Measurements from ENCODE around the gene TPSB2.

Gene TPSB2

DNA sequence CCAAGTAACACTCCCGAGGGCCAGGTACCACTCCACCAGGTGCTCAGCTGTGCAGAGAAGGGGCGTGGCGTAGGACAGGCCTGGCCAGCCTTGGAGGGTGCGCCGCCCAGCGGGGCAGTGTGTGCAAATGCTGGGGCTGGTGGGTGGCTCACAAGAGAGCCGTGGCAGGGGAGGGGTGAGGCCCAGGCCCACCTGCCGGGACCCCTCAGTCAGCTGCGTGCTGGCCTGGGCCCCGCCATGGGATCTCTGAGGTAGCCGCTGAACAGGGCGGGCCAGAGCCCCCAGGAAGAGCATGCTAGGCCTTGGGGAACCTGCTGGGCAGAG lies 13.7 kb downstream of the TPSB2 start:
- TF ChIP-seq, protein P1, sequence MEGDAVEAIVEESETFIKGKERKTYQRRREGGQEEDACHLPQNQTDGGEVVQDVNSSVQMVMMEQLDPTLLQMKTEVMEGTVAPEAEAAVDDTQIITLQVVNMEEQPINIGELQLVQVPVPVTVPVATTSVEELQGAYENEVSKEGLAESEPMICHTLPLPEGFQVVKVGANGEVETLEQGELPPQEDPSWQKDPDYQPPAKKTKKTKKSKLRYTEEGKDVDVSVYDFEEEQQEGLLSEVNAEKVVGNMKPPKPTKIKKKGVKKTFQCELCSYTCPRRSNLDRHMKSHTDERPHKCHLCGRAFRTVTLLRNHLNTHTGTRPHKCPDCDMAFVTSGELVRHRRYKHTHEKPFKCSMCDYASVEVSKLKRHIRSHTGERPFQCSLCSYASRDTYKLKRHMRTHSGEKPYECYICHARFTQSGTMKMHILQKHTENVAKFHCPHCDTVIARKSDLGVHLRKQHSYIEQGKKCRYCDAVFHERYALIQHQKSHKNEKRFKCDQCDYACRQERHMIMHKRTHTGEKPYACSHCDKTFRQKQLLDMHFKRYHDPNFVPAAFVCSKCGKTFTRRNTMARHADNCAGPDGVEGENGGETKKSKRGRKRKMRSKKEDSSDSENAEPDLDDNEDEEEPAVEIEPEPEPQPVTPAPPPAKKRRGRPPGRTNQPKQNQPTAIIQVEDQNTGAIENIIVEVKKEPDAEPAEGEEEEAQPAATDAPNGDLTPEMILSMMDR (IDR thresholded peaks at IDR 0.05; ENCODE audit: borderline replicate concordance, insufficient read depth, low read depth, low read length), result no peak

DNA sequence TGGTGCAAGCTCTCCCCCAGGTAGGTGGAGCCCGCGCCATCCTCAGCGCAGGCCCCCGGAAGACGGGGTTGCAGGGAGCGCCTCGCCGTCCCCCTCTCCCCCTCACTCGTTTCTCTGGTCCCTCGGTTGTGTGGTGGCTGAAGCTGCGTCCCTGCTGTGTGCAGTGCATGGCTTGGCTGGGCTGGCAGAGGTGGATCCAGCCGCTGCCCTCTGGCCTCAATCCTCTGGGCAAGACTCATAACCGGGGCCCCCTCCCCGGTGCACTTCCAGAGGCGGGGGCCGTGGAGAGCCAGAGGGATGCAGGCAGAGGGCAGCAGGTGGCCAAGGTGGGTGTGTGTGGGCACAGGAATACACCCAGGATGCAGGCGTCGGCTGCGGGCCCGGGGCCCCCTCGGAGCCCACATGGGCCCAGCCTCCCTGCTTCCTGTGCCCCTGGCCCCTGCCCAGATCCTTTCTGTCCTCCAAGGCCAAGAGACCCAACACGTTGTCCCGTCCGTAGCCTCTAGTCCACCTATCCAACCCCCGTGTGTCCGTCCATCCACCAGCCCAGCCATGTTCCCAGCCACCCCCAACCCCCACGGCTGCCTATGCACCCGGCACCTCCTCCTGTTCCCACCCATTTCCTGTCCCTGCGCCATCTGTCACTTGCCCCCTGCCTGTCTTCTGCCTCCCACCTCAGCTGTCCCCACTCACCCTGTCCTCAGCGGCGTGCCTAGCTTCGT lies 14.2 kb downstream of the TPSB2 start:
- H3K4me3 ChIP-seq (ENCODE audit: low read depth, low read length), result no peak overlapping the region
- TF ChIP-seq, protein P1 (IDR thresholded peaks at IDR 0.05; ENCODE audit: borderline replicate concordance, insufficient read depth, low read depth, low read length), result no peak

More for the DNA sequence above, 13.7 kb downstream of the TPSB2 start:
- no peak overlapping the region for H3K4me3 ChIP-seq (ENCODE audit: low read depth, low read length)

DNA sequence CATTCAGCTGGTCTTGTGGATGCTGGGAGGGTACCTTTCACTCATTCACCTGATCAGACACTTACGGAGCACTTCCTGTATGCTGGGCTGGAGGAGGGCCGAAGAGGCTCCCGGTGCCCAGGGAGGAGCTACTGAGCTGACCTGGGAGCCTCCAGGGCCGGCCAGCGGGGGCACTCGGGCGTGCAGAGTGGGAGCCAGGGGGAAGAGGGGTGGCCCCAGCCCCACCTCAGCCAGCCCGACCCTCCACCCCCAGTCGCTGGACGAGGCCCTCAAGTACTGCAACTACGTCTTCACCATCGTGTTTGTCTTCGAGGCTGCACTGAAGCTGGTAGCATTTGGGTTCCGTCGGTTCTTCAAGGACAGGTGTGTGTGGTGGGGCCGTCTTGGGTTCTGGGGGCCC lies 15.3 kb downstream of the TPSB2 start:
- TF ChIP-seq, protein P1 (IDR thresholded peaks at IDR 0.05; ENCODE audit: borderline replicate concordance, insufficient read depth, low read depth, low read length), result no peak

DNA sequence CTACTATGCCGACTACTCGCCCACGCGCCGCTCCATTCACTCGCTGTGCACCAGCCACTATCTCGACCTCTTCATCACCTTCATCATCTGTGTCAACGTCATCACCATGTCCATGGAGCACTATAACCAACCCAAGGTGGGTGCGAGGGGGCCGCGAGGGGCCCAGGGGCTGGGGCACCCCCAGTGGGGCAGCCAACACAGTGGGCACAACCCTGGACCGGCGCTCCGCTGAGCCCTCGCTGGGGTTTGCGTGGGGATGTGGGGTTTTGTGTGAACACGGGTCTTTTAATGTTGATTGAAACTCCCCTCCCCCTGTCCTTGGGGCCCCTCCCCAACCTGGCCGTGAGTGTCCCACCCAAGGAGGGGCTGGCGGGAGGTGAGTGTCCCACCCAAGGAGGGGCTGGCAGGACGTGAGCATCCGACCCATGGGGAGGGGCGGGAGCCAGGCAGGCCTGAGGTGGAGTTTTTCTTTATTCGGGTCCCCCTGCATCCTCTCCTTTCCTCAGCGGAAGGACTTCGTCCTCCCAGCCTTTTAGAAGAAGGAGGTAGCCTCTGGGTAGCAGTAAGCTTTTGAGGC lies 16.1 kb downstream of the TPSB2 start:
- TF ChIP-seq, protein P1 (IDR thresholded peaks at IDR 0.05; ENCODE audit: borderline replicate concordance, insufficient read depth, low read depth, low read length), result no peak
- H3K4me3 ChIP-seq (ENCODE audit: low read depth, low read length), result no peak overlapping the region

More for the DNA sequence above, 15.3 kb downstream of the TPSB2 start:
- H3K4me3 ChIP-seq (ENCODE audit: low read depth, low read length), result no peak overlapping the region

DNA sequence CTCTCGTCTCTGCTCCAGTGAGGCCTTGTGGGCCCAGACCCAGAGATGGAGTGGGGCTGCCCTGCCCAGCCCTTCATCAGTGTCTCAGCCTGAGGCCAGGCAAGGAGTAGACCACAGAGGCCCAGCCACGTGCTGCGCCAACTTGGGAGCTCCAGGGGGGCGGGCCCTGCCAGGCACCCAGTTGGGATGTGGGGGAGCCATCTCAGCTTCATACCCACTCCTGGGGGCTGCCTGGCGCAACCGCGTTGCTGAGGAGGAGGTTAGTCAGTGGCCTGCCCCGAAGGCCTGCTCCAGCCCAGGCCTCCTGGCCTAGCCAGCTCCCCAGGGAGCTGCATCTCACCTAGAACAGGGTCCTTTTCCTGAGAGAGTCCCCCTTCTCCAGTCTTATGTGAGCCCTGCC lies 16.8 kb downstream of the TPSB2 start:
- TF ChIP-seq, protein P1 (IDR thresholded peaks at IDR 0.05; ENCODE audit: borderline replicate concordance, insufficient read depth, low read depth, low read length), result no peak

DNA sequence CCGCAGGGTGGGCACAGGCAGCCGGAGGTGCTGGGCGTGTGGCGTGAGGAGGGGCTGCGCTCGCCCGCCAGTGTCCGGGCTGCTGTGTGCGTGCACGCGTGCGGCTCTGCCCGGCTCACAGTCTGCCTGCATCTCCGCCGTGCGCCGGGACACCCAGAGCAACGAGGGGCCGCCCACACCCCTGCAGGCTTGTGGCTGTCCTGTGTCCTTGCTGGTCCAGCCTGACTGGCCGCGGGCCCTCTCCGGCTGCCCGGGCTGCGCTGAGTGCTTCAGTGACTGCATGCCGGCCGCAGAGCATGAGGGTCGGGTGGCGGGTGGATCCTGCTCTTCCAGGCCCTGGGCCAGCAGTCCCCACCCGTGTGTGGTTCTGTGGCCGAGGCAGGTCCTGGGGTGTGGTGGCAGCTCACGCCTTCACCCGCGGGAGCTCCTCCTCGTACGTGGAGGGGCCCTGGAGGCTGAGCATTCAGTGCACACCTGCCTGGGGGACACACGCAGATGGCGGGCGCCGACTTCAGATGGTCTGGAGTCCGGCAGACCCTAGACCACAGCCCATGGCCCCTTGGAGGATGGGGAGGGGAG lies 17.3 kb downstream of the TPSB2 start:
- TF ChIP-seq, protein P1 (IDR thresholded peaks at IDR 0.05; ENCODE audit: borderline replicate concordance, insufficient read depth, low read depth, low read length), result no peak
- H3K4me3 ChIP-seq (ENCODE audit: low read depth, low read length), result no peak overlapping the region

More for the DNA sequence above, 16.8 kb downstream of the TPSB2 start:
- no peak overlapping the region for H3K4me3 ChIP-seq (ENCODE audit: low read depth, low read length)
